Spleen (tissue), 7 donors: ENCODE results near the gene DRAXIN.

Experiments used
- POLR2A ChIP-seq, 3 donors: fragments of 450-650 bp; IDR thresholded peaks; one replicate each; pipeline ENCODE4 v1.5.1; 2017; ENCODE audit warnings: antibody characterized with exemption in 3 of 3, mild to moderate bottlenecking in 1 of 3
- POLR2AphosphoS5 ChIP-seq, 3 donors: sonication (generic); formaldehyde crosslinking; IDR thresholded peaks; one replicate each; pipeline ENCODE4 v1.5.1; 2017; ENCODE audit warnings: antibody characterized with exemption in 3 of 3
- TF ChIP-seq, protein P1 (sequence below), 11 experiments: fragments of 200-600 bp in 7 of 11; fragments of 450-650 bp in 4 of 11; sonication (generic) in 4 of 11; IDR thresholded peaks in 8 of 11; conservative IDR thresholded peaks in 3 of 11; 1 replicate in 7 of 11; 2 replicates in 4 of 11; pipeline versions ENCODE4 v1.4.0 to v1.8.0; 2016 to 2021; ENCODE audit warnings: antibody characterized with exemption in 11 of 11, inconsistent platforms in 4 of 11, mild to moderate bottlenecking in 1 of 11
- donor health status: DM: no; HTN: no; CAD: no; lungs with moderate emphysema.
- donor health status: DM: no; HTN: no; CAD: no.
- donor health status: DM: no; HTN: no; CAD: no.

DNA sequence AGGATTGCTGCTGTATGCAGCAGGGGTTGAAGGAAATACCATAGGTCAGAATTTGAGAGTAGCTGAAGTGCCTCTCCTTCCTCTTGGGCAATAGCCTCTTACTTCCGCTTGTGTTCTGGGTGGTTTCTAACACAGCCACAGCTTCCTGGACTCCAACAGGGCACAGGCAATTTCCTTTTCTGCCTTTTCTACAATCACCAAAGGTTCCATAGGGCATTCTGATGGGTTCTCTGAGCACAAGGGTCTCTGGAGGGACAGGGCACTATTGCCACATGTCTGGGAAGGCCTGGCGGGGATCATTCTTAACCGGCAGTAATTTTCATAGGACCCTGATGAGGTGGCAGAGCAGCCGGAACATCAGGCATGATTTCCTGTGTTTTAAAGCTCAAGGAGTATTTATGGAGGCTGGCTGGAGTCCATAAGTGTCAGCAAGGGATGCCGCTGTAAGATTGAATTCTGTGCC lies 39.0 kb downstream of the DRAXIN start:
- TF ChIP-seq, protein P1, sequence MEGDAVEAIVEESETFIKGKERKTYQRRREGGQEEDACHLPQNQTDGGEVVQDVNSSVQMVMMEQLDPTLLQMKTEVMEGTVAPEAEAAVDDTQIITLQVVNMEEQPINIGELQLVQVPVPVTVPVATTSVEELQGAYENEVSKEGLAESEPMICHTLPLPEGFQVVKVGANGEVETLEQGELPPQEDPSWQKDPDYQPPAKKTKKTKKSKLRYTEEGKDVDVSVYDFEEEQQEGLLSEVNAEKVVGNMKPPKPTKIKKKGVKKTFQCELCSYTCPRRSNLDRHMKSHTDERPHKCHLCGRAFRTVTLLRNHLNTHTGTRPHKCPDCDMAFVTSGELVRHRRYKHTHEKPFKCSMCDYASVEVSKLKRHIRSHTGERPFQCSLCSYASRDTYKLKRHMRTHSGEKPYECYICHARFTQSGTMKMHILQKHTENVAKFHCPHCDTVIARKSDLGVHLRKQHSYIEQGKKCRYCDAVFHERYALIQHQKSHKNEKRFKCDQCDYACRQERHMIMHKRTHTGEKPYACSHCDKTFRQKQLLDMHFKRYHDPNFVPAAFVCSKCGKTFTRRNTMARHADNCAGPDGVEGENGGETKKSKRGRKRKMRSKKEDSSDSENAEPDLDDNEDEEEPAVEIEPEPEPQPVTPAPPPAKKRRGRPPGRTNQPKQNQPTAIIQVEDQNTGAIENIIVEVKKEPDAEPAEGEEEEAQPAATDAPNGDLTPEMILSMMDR (IDR thresholded peaks at IDR 0.05 in 8 of 11, conservative IDR thresholded peaks at IDR 0.05 in 3 of 11) = no peak
- TF ChIP-seq POLR2A (IDR thresholded peaks at IDR 0.05) (no peak), POLR2AphosphoS5 (IDR thresholded peaks at IDR 0.05) (peak in 1 of 3 donors; percentile 87)
